Measurements from ENCODE around the gene PRDM16. TPM values are rescaled to one million over a fixed set of nuclear protein-coding genes. Genes with fewer than 3 reads are reported as not detected.

Gene PRDM16
- total and polyA plus RNA-seq, 2 of the 13 experiments (the other 11 are each of a cell fraction or from before 2014, with no cell fraction given): 0.15 to 0.81 TPM

- TF ChIP-seq HHEX (CRISPR knock-in tag; IDR thresholded peaks at IDR 0.05): no peak
- no peak for TF ChIP-seq MTERF4 (CRISPR knock-in tag; IDR thresholded peaks at IDR 0.05)
- no peak for TF ChIP-seq DNMT1 (CRISPR knock-in tag; IDR thresholded peaks at IDR 0.05)
- TF ChIP-seq ZNF34 (CRISPR knock-in tag; IDR thresholded peaks at IDR 0.05; ENCODE audit: borderline replicate concordance): peak; percentile 39; the same call in 1 of the 2 replicates
- no peak for TF ChIP-seq MAF1 (CRISPR knock-in tag; IDR thresholded peaks at IDR 0.05; ENCODE audit: borderline replicate concordance)
- no peak for TF ChIP-seq ZNF781 (CRISPR knock-in tag; IDR thresholded peaks at IDR 0.05; ENCODE audit: borderline replicate concordance, not compliant biosample characterization)
- no peak for TF ChIP-seq MTF1 (CRISPR knock-in tag; IDR thresholded peaks at IDR 0.05)
- no peak for TF ChIP-seq ZNF782 (CRISPR knock-in tag; IDR thresholded peaks at IDR 0.05; ENCODE audit: borderline replicate concordance)
- TF ChIP-seq TARDBP (CRISPR knock-in tag; IDR thresholded peaks at IDR 0.05): peak; percentile 25; the same call in 1 of the 2 replicates
- no peak for TF ChIP-seq U2AF1 (optimal IDR thresholded peaks at IDR 0.05; ENCODE audit: low read depth, low read length)
- peak; percentile 39; the same call in 1 of the 2 replicates for TF ChIP-seq ZMYM4 (CRISPR knock-in tag; IDR thresholded peaks at IDR 0.05)
- TF ChIP-seq CERS6 (CRISPR knock-in tag; IDR thresholded peaks at IDR 0.05): no peak
- no peak; the same call in 1 of the 2 replicates for TF ChIP-seq ZSCAN21 (CRISPR knock-in tag; IDR thresholded peaks at IDR 0.05; ENCODE audit: borderline replicate concordance)
- no peak for TF ChIP-seq RAD51 (IDR thresholded peaks at IDR 0.05; ENCODE audit: borderline replicate concordance)
- TF ChIP-seq RFX5 (IDR thresholded peaks at IDR 0.05; ENCODE audit: low read depth, low read length): no peak
- TF ChIP-seq MED13 (CRISPR knock-in tag; IDR thresholded peaks at IDR 0.05): peak; percentile 69; the same call in 1 of the 2 replicates
- no peak for TF ChIP-seq RARG (CRISPR knock-in tag; IDR thresholded peaks at IDR 0.05; ENCODE audit: low read depth)
- TF ChIP-seq ZNF747 (CRISPR knock-in tag; IDR thresholded peaks at IDR 0.05; ENCODE audit: borderline replicate concordance): 0 out of 2 replicates have a peak, but pooled peaks have one; percentile 47
- no peak for TF ChIP-seq BORCS8-MEF2B (CRISPR knock-in tag; IDR thresholded peaks at IDR 0.05)
- no peak for TF ChIP-seq RORA (CRISPR knock-in tag; IDR thresholded peaks at IDR 0.05)
- TF ChIP-seq ZKSCAN5 (CRISPR knock-in tag; IDR thresholded peaks at IDR 0.05): no peak
- no peak for TF ChIP-seq AFF4 (CRISPR knock-in tag; IDR thresholded peaks at IDR 0.05)
- no peak for TF ChIP-seq GPN1 (CRISPR knock-in tag; IDR thresholded peaks at IDR 0.05; ENCODE audit: borderline replicate concordance)
- no peak for TF ChIP-seq JUN (CRISPR knock-in tag; IDR thresholded peaks at IDR 0.05)
- TF ChIP-seq ZNF850 (CRISPR knock-in tag; conservative IDR thresholded peaks at IDR 0.05): no peak
Measured at GRCh38 chr1:3456964-3457909, 388.2 kb downstream of the PRDM16 start (continued).
